GM18870 (cell line): ENCODE results near the gene ASCC3.

Experiments used
- ATAC-seq: cut with Tn5 transposase; IDR thresholded peaks from one replicate; pipeline ENCODE4 v1.9.1; 2021; ENCODE audit warnings: moderate library complexity; ENCODE audit not compliant: unreplicated experiment

The ASCC3 gene

DNA sequence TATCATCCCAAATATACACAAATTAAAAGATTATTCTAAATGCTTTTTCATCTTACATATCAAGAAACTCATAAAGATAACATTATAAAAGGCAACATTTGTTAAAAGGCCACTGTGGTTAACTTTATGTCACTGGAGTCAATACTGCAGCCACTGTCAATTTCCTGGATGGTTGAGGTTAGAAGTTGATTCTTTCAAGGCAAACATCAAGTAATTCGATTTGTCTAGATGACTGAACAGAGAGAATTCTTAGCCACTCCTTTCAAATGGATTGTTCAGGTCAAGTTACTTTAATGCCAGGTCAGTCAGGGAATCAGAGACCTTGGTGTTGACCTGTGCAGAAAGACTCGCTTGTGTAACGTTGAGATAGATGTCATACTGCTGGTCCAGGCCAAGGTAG lies 372.0 kb downstream of the ASCC3 start:
- no peak for ATAC-seq

DNA sequence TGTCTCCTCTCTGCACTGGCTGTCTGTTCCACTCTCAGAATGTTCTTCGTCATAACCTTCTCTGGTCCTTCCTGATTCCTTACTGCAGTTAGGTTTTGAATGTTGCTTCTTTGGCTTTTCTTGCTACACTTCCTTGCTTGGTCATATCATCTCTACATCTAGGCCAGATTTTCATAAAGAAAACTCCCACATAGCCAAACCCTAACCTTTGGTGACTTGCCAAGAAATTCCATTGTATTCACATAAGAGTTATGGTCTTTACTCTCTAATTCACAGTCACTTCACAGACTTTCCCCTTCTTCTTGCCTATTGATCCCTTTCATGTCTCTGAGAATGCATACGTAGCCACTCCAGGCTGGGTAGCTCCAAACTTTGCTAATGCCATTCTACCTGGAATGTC lies 374.5 kb downstream of the ASCC3 start:
- ATAC-seq, result no peak

DNA sequence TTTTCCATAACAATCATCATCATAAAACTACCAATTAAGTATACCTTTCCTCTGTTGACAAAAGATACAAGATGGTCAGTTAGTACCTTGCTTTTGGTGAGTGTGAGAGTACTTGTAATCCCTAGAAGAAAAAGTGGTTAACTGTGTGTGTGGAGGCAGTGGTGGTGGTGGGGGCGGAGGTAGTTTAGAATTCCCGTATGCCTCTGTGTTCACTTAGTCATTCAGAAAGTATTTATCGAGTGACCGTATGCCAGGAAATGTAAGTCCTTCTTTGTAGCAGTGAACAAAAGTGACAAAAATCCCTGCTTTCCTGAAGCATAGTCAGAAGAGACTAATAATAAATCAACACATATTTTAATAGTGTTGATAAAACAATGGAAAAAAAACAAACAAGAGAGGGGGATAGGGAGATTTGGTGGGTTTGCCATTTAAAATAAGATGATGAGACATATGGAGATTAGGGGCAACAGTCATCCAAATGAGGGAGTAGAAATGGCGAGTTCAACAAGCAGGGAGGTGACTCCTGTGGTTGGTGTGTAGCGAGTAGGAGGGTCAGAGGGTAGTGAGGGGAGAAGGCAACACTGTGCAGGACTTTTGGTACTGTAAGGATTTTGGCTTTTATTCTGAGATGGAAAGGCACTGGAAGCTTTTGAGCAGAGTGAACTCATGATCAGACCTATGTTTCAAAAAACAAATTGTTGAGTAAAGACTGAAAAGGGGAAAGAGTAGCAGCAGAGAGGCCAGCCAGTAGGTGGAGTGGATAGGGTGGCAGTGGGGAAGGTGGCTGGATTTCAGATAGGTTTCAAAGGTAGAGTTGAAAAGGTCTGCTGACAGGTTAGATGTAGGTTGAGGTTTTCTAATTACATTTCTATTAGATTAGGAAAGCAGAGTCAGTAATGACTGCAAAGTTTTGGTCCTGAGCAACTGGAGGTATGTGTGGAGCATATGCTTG lies 376.1 kb downstream of the ASCC3 start:
- ATAC-seq, result no peak

DNA sequence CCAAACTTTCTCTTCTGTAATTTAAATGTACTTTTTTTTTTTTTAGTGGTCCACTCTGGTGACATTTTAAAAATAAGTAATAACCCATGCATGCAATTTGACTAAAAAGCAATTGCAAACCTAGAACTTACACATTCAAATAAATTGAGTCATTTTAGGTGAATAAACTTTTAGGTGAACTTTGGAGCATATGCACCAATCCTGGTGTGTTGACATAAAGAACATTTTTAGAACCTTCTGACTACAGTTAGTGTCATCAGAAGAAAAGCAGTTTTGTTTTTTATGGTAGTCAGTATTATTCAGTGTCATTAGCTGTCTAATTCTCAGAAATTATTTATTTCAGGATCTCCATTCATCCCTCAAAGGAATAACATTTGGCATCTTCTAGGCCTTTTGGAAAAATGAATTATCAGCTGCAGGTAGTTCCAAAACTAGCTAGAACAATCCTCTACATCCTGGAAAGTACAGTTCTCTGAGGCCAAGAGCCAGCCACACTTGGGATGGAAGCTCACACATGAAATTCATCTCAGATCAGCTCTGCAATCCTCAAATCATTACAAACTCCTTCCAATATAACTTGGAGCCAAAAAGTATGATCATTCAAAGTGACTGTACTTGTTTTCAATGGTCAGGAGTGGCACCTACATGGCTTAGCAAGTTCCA lies 378.0 kb downstream of the ASCC3 start:
- ATAC-seq, result no peak

DNA sequence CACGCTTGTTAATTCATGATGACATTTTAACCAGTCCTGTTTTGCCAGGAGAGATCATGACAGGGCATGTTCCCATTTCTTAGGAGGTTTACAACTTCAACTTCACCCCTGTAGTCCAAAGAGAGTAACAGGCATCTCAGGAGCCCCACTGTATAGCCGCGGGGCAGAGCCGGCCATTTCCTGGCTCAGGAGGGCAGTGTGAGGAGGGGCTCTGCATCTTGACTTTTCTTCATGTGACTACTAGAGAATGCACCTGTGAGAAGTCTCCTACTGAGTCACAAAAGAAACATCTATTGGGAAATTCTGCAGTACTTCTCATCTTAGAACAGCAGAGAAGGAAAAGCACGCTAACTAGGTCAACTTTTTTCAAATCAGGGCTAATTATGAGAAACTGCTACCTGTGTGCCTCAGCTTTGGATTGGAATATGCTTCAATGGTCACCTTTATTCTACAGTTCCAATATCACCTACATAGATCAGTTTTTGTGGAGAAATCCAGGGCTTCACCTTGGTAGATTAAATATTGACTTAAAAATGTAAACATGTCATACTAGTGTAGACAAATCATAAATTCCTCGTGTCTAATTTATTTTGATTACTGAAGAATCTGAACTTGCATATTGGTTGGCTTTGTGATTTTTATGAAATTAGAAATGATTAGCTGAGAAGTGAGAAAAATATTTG lies 387.8 kb downstream of the ASCC3 start:
- no peak for ATAC-seq

DNA sequence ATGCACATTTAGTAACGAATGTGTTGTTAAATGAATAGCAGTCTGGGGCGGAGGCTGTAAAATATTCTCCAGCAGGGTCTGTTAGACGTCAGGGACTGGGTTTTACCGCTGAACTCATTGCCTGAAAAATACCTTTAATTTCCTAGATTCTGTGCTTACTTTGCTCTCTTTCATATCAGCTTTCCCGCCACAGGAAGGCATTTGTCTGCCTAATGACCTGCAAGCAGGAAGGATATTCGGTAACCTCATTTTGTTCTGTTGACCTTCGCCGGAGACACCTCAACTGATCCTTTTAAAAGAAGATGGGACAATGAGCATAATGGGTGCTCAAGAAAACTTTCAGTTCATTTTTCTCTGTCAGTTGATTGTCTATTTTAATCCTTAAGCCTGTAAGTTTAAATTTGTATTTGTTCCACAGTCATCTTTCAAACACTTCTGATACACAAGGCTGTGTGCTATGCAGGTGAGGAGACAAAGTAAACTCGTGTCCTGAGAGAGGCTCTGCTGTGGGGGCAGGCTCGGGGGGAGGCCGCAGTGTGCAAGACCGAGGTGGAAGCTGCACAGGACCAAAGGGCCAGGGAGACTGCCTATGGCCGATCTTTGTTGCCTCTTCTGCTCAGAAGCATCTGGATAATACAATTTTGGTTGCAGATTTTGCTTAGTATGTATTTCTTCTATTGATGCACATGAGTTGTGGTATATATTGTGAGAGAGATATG lies 389.0 kb downstream of the ASCC3 start:
- ATAC-seq, result no peak

DNA sequence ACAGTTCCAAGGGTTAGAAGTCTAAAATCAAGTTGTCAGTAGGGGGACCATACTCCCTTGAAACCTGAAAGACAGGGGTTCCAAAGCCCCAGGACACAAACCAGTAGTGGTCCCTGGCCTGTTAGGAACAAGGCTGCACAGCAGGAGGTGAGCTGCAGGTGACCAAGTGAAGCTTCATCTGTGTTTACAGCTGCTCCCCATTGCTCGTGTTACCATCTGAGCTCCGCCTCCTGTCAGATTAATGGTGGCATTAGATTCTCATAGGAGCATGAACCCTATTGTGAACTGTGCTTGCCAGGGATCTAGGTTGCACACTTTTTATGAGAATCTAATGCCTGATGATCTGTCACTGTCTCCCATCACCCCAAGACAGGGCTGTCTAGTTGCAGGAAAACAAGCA lies 391.1 kb downstream of the ASCC3 start:
- no peak for ATAC-seq

DNA sequence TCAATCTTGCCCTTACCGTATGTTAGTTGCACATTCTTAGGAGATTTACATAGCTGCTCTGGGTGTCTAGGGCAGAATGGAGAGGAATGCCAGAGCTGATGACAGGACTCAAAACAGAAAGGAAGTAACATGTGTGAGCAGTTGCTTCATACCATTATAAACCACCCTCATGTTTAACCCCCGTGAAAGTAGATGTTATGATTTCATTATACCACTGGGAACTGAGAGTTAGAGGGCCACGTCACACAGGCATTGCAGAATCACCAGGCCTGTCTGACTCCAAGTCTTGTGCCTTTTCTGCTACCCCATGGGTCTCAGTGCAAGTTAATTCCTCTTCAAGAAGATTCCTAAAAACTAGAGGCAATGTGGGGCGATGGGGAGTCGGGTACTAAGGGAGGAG lies 392.9 kb downstream of the ASCC3 start:
- ATAC-seq, result peak; percentile 45

DNA sequence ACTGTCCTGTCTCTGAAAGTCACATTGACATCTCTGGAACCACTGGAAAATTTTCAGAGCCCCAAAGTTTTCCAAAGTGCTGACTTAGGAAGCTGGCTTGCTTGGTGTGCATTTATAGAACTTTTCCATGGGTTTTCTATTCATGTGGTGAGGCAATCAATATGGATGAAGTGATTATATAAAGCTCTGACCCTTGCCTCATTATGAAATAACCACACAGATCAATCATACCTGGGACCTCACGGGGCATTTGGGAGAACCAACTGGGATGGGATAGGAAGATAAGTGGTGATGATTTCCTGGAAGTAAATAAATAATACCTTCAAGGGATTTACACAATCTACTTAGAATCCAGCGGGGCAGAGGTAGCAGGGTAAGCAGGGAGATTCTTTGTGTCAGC lies 393.5 kb downstream of the ASCC3 start:
- ATAC-seq, result no peak

DNA sequence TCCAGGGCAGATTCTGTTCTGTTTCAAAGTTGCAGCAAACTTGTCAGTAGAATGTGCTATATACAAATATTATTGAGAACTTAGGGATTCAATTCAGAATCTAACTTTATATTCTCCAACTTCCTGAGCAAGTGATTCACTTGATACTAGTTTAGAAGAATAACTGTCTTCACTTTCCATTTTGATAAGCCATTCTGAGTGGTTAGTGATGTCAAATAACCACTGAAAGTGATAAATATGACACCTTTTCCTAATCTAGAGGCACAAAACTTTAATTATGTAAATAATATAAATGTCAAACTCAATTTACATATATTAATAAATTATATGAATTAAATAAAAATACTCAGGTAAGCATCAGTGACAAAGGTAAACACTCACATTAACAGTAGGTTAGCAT lies 395.9 kb downstream of the ASCC3 start:
- ATAC-seq, result no peak

DNA sequence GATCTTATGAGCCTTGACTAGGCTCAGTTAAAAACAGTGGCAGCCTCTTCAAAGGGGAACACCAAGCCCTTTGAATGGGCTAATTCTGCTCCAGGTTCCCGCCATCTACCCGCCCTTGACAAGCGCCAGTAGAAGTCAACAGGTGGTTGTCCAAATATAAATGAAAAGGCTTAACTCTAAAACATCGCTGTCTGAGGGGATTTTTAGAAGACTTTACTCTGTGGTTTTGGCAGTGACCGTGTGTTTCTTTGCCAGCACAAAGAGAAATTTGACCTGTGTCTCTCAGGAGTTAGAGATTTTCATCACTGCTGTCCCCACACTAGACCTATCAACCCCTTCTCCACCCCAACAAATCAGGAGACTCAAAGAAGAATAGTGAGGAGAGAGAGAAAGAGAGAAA lies 396.7 kb downstream of the ASCC3 start:
- no peak for ATAC-seq

DNA sequence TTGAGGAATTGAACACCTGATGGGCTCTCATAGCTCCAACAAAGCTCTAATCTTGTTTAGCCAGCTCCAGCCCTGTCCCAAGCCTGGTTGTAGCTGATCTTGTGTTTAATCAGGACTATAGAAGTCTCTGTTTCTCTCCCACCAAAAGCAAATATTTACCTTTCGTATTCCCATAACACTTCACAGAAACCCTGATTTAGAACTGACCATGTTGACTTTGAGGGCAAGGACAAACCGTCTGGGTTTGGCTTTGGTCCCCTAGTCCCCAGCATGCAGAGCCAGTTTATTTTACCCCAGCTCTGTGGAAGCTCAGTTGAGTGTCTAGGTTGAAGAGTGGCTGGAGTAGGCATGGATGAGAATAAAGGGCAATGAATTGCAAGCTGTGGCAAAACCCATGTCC lies 398.4 kb downstream of the ASCC3 start:
- ATAC-seq, result no peak

DNA sequence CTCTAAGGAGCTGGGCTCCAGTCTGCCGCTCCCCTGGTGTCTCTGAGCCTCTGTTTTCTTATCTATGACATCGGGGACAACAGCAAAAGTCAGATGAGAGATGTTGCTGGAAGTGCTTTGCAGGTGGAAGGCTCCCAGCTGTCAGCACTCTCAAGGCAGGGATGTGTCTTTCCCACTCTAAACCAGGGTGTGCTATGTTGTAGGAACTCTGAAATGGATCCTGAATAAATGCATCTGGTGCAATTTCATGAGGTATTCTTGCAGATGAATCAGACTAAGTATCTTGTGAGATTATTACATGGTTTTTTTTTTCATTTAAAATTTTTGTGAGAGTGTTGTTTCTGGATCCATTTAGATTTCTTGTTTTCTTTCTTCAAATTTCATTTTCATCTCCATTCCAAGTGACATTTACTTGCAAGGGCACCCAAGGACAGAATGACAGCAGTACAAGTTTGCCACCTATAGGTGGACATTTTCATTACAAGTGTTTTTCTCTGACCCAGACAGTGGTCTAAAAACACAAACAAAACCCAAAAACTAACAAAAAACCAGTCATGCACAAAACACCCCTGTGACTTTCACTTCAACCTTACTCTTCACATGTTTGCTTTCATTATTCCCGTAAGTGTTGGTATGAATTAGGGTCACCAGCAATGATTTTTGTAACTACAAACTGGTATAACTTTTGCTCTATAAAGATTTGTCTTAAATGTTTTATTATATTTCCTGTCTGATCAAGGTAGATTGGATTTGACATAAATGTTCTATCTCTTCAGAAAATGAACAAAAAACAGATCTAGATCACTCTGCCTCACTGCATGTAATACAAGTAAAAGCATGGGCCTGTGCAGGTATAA lies 401.7 kb downstream of the ASCC3 start:
- peak; percentile 43 for ATAC-seq

DNA sequence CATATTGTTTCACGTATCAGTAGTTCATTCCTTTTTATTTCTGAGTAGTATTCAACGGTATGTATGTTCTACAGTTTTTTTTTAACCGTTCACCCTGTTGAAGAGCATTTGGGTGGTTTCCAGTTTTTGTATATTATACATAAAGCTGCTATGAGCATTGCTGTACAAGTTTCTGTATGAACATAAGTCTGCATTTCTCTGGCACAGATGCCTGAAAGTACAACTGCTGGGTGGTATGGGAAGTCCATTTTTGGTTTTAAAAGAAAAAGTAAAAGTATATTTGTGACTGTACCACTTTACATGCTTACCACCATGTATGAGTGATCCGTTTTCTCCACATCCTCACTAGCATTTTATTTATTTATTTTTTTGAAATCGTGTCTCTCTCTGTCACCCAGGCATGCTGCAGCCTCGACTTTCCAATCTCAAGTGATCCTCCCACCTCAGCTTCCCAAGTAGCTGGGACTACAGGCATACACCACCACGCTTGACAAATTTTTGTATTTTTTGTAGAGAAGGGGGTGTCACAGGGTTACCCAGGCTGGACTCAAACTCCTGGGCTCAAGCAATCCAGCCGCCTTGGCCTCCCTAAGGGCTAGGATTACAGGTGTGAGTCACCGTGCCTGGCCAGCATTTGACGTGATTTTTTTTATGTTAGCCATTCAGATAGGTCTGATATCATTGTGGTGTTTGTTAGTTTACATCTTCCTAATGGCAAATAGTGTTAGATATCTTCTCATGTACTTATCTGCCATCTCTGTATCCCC lies 405.4 kb downstream of the ASCC3 start:
- peak; percentile 84 for ATAC-seq

DNA sequence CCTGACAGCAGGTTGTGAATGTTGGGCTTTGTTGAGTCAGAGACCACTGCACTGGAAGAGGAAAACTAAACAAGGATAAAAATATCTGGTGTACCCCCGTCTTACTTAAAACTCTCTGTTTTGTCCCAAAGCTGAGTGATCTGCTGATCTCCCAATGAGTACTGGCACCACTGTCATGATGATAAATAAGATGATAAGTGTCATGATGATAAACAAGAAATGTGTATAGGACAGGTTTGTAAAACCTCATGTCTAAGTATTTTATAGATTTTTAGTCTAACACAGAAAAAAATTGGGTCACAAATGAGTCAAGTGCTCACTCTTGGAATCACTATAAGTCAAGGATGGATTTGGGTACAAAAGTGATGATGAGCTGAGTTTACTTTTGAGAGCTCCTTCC lies 407.9 kb downstream of the ASCC3 start:
- no peak for ATAC-seq

DNA sequence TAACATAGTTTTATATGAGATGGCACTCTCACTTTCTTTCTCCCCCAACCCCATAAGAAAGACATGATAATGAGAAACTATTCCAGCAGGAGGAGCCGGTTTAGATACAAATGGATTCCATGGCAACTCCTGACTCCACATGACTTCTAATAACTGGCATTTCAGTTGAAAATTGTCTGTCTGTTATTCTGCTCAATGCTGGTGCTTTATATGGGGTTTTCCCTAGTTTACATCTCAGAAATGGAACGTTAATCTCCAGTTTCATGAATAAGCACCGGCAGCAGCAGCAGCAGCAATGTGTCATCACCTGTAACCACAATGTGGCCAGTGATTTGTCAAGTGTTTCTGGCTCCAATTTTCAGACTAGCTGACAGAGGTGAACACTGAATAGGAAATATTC lies 408.5 kb downstream of the ASCC3 start:
- peak; percentile 92 for ATAC-seq

DNA sequence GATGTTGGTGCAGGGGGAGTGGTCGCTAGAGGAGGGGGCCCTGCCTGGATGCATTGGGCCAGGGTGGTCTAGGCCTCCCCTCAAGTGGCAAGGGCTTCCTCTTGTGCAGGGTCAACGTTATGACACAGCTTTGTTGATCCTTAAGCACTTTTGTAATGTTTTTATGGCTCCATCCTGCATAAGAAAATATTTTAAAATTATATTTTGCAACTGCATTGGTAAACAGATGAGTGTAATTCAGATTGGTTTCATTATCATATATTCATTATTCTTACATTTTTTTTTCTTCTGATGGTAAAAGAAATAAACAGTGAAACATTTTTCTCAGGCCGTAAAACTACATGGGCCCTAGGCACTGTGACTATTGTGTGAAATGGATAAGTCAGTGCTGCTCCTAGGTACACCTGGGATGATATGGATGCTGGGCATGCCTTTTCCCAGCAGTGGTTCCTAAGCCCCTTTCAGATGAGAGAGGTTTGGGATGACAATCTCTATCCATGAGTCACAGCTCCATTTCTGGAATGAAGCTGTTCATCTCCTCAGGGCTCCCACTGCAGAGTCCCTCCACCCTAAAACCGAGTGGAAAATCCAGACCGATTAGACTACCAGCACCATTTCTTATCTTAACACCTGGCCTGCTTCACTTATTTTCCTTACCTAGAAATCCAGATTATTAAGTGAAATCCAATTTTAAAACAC lies 410.6 kb downstream of the ASCC3 start:
- no peak for ATAC-seq

DNA sequence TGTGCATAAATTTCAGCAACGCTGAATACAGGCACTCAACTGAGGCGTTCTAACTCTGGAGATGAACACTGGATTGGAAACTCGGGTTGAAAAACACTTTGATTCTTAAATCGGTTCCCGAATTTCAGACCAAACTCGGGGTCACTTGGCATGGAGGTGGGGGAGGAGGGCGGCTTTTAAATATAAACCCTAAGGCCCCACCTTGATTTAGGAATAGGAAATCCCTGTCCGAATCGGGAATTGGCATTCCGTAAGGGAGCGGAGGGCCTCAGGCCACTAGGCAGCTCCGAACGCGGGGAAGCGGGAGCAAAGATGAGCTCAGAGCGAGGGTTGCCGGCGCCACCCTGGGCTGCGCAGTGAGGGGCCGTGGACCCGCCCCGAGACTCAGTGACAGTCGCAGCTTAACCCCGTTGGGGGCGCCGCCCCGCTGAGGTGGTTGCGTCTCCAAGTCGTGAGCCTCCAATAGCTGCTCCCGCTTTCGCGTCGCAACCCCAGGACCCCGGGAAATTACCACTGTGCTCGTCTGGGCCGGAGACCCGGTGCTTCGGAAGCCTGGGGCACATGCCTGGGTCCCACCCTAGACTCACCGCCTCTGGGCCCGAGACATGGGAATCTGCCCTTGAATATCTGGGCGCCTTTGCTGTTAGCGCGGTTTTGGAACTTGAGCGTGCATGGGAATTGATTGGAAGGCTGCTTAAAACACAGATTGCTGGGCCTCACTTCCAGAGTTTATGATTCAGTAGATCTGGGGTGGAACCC lies 411.8 kb downstream of the ASCC3 start:
- ATAC-seq, result no peak
